ENCODE measurements around the gene FOXJ3. TPM values are rescaled to one million over a fixed set of nuclear protein-coding genes. Genes with fewer than 3 reads are reported as not detected.

FOXJ3 gene
- total and polyA plus RNA-seq, 8 donors = 6.8 to 25.5 (median 20.2) TPM

- no peak for FAIRE-seq
Measured at GRCh38 chr1:42155362-42155761, 179.7 kb downstream of the FOXJ3 start.

GRCh38 chr1:42154685-42155084 is 180.3 kb downstream of the FOXJ3 start:
- Histone ChIP-seq H3K27ac (no peak overlapping the region), H3K36me3 (no peaks in the 10 kb centered on the region), H3K4me1 (peaks cover 13 to 21% (median 13%) of the 10 kb centered on the region in 3 donors), H3K4me3 (no peak overlapping the region), H3K9me3 (no peaks in the 10 kb centered on the region), H3K27me3 (no peaks in the 10 kb centered on the region)
- no peak for ATAC-seq
- intact Hi-C loops (cut with DNase I) = no loop called here
- WGBS, 2 donors = 91 to 93% methylated on average over 13 of the region's 13 CpGs
- no peak for FAIRE-seq
- TF ChIP-seq CTCF (IDR thresholded peaks at IDR 0.05) = no peak
- DNase-seq = no peak

More at GRCh38 chr1:42155362-42155761, 179.7 kb downstream of the FOXJ3 start:
- H3K27ac ChIP-seq = no peak overlapping the region
- no peaks in the 10 kb centered on the region for H3K36me3 ChIP-seq
- H3K27me3 ChIP-seq = no peaks in the 10 kb centered on the region
- H3K4me1 ChIP-seq = peaks cover 13 to 21% (median 13%) of the 10 kb centered on the region in 3 donors
- no peak for TF ChIP-seq CTCF (IDR thresholded peaks at IDR 0.05)
- WGBS, 2 donors = 87 to 88% methylated on average over 12 of the region's 12 CpGs
- intact Hi-C loops (cut with DNase I) = no loop called here
- no peak for DNase-seq
- no peak overlapping the region for H3K4me3 ChIP-seq
- H3K9me3 ChIP-seq = no peaks in the 10 kb centered on the region
- no peak for ATAC-seq

GRCh38 chr1:42153624-42154023 is 181.4 kb downstream of the FOXJ3 start:
- no peak for FAIRE-seq
- no peak for ATAC-seq
- intact Hi-C loops (cut with DNase I) = no loop called here

GRCh38 chr1:42152907-42153600 is 182.0 kb downstream of the FOXJ3 start, which contains the start of gene GUCA2B:
TSS of gene GUCA2B (plus strand) at chr1:42153410. CDS start at chr1:42153451, 41 bp downstream.
- intact Hi-C loops (cut with DNase I) = no loop called here
- FAIRE-seq = no peak
- peak in 4 of 6 donors; percentile 48 to 65 (median 50) for DNase-seq
- Histone ChIP-seq H3K4me1 (peaks cover 13 to 21% (median 13%) of the 10 kb centered on the region in 3 donors), H3K9me3 (no peaks in the 10 kb centered on the region), H3K27ac (peak within 1 kb of the TSS in 3 of 4 donors; percentile 27 to 61 (median 42)), H3K4me3 (no peak within 1 kb of the TSS), H3K36me3 (no peaks in the 10 kb centered on the region), H3K27me3 (no peaks in the 10 kb centered on the region)
- peak; percentile 24 to 46 (median 44) for ATAC-seq
- TF ChIP-seq CTCF (IDR thresholded peaks at IDR 0.05) = no peak
- 47 to 50% methylated on average over 12 of the region's 12 CpGs for WGBS, 2 donors

More at GRCh38 chr1:42153624-42154023, 181.4 kb downstream of the FOXJ3 start:
- no peak overlapping the region for H3K4me3 ChIP-seq
- TF ChIP-seq CTCF (IDR thresholded peaks at IDR 0.05) = no peak
- no peaks in the 10 kb centered on the region for H3K36me3 ChIP-seq
- H3K27me3 ChIP-seq = no peaks in the 10 kb centered on the region
- peaks cover 13 to 21% (median 13%) of the 10 kb centered on the region in 3 donors for H3K4me1 ChIP-seq
- H3K9me3 ChIP-seq = no peaks in the 10 kb centered on the region
- WGBS, 2 donors = 70 to 78% methylated on average over 6 of the region's 6 CpGs
- H3K27ac ChIP-seq = no peak overlapping the region
- no peak for DNase-seq

- ATAC-seq = peak; percentile 96 to 99 (median 98)
- peak in 5 of 6 donors; percentile 82 to 92 (median 86) for DNase-seq
- Histone ChIP-seq H3K27ac (peak overlapping the region in 2 of 4 donors; percentile 42 to 61), H3K4me3 (no peak overlapping the region), H3K9me3 (no peaks in the 10 kb centered on the region), H3K4me1 (peaks cover 13 to 25% (median 13%) of the 10 kb centered on the region in 3 donors), H3K27me3 (no peaks in the 10 kb centered on the region), H3K36me3 (no peaks in the 10 kb centered on the region)
- no peak for FAIRE-seq
- WGBS, 2 donors = 8 to 17% methylated on average over 3 of the region's 3 CpGs
- TF ChIP-seq CTCF (IDR thresholded peaks at IDR 0.05) = no peak
- intact Hi-C loops (cut with DNase I) = no loop called here
Measured at GRCh38 chr1:42152119-42152518, 182.9 kb downstream of the FOXJ3 start.
